SHP77 (cell line): ENCODE data around the gene CASKIN2.
"Not testable (repeated sequence)": the region's sequence is repeated elsewhere in the genome, so short reads cannot be mapped to it uniquely, and the experiment has no call there.

Source experiments
- DNase-seq, 2 experiments: peaks; one replicate each; lab custom pipeline; 2025; lab: John Stamatoyannopoulos, UW

Gene CASKIN2

GRCh38 chr17:75521951-75522727 lies 6.8 kb upstream of the CASKIN2 start:
- DNase-seq = no peak

GRCh38 chr17:75521290-75521689 lies 6.0 kb upstream of the CASKIN2 start:
- DNase-seq = no peak

- not testable (repeated sequence) for DNase-seq
Observed at GRCh38 chr17:75520413-75520812, 5.1 kb upstream of the CASKIN2 start.

- DNase-seq = no peak
Observed at GRCh38 chr17:75518983-75519537, 3.7 kb upstream of the CASKIN2 start.

GRCh38 chr17:75518201-75518600 lies 2.9 kb upstream of the CASKIN2 start:
- DNase-seq = no peak

GRCh38 chr17:75517297-75517865 lies 2.0 kb upstream of the CASKIN2 start:
- peak in 1 of 2 experiments; percentile 58 for DNase-seq

- no peak for DNase-seq
Observed at GRCh38 chr17:75516619-75517296, 1.4 kb upstream of the CASKIN2 start.

- peak; percentile 87 to 94 for DNase-seq
Observed at GRCh38 chr17:75516255-75516618, 900 bp upstream of the CASKIN2 start, which contains the start of gene TSEN54. TSEN54 (plus strand) TSS chr17:75516528; CDS start chr17:75516561, 33 bp downstream.

GRCh38 chr17:75514919-75515495 lies 330 bp downstream of the CASKIN2 start:
- no peak for DNase-seq

- no peak for DNase-seq
Observed at GRCh38 chr17:75514299-75514918, 928 bp downstream of the CASKIN2 start.

- no peak for DNase-seq
Observed at GRCh38 chr17:75513641-75514000, 1.7 kb downstream of the CASKIN2 start.

- DNase-seq = no peak
Observed at GRCh38 chr17:75512926-75513640, 2.3 kb downstream of the CASKIN2 start.

- peak; percentile 55 to 68 for DNase-seq
Observed at GRCh38 chr17:75511610-75512575, 3.4 kb downstream of the CASKIN2 start.

GRCh38 chr17:75511270-75511609 lies 4.1 kb downstream of the CASKIN2 start:
- no peak for DNase-seq

- no peak for DNase-seq
Observed at GRCh38 chr17:75509528-75510258, 5.6 kb downstream of the CASKIN2 start.

GRCh38 chr17:75508931-75509361 lies 6.4 kb downstream of the CASKIN2 start:
- DNase-seq = no peak

- DNase-seq = no peak
Observed at GRCh38 chr17:75507733-75508719, 7.3 kb downstream of the CASKIN2 start.

GRCh38 chr17:75506888-75507287 lies 8.4 kb downstream of the CASKIN2 start:
- no peak for DNase-seq
